ENCODE measurements around the gene NEK1. TPM values are rescaled to one million over a fixed set of nuclear protein-coding genes. Genes with fewer than 3 reads are reported as not detected.

NEK1 gene
- total and polyA plus RNA-seq, 2 experiments from 2014 or later, result 9.3 to 19.5 TPM

- H3K27ac Mint-ChIP-seq, result no peak overlapping the region
- no peaks in the 10 kb centered on the region; the same call in 1 of the 3 replicates for H3K36me3 Mint-ChIP-seq (ENCODE audit: low read depth)
Observed at GRCh38 chr4:169632896-169633295, 20.5 kb upstream of the NEK1 start.

More at GRCh38 chr4:169632896-169633295, 20.5 kb upstream of the NEK1 start:
- Histone ChIP-seq H2AFZ (no peak overlapping the region), H3K27ac (ENCODE audit: low read depth) (no peak overlapping the region), H3K4me1 (ENCODE audit: insufficient read depth) (no peaks in the 10 kb centered on the region), H3K9me2 (ENCODE audit: insufficient read depth) (no peaks in the 10 kb centered on the region; the same call in 1 of the 2 replicates), H3K36me3 (ENCODE audit: insufficient read depth) (no peaks in the 10 kb centered on the region), H4K20me1 (replicated peaks; ENCODE audit: insufficient read depth) (no peaks in the 10 kb centered on the region), H3K4me2 (no peak overlapping the region), H3K79me2 (replicated peaks; ENCODE audit: insufficient read depth) (peaks cover 65% of the 10 kb centered on the region), H3K27me3 (ENCODE audit: insufficient read depth) (no peaks in the 10 kb centered on the region), H3K4me3 (no peak overlapping the region), H3F3A (replicated peaks; ENCODE audit: low read depth) (no peaks in the 10 kb centered on the region)
- Mint-ChIP-seq H3K4me1 (no peaks in the 10 kb centered on the region; the same call in 2 of the 3 replicates), H3K27me3 (ENCODE audit: insufficient read depth, low read depth, poor library complexity) (no peaks in the 10 kb centered on the region), H3K4me3 (no peak overlapping the region), H3K9me3 (no peaks in the 10 kb centered on the region)
- DNase-seq (ENCODE audit: low spot score) (no peak), ATAC-seq (no peak)
- TF ChIP-seq EZH2phosphoT487 (IDR thresholded peaks at IDR 0.05; ENCODE audit: unreplicated experiment), result no peak
- TF ChIP-seq CTCF (conservative IDR thresholded peaks at IDR 0.05; ENCODE audit: low read depth in 2 of 2), result no peak
- no peak for TF ChIP-seq JUNB (IDR thresholded peaks at IDR 0.05; ENCODE audit: unreplicated experiment)
- TF ChIP-seq POLR2AphosphoS5 (IDR thresholded peaks at IDR 0.05; ENCODE audit: low read depth), result no peak
- TF ChIP-seq REST (IDR thresholded peaks at IDR 0.05; ENCODE audit: unreplicated experiment), result no peak
- no peak for TF ChIP-seq EZH2 (IDR thresholded peaks at IDR 0.05; ENCODE audit: low read depth, unreplicated experiment)
- no peak for TF ChIP-seq CREB1 (CRISPR knock-in tag; IDR thresholded peaks at IDR 0.05; ENCODE audit: low read depth)
- TF ChIP-seq ZNF331 (CRISPR knock-in tag; IDR thresholded peaks at IDR 0.05; ENCODE audit: low read depth), result no peak
- TF ChIP-seq ZNF114 (CRISPR knock-in tag; IDR thresholded peaks at IDR 0.05), result no peak
- no peak for TF ChIP-seq ETS1 (IDR thresholded peaks at IDR 0.05)
- TF ChIP-seq STAT1 (IDR thresholded peaks at IDR 0.05; ENCODE audit: unreplicated experiment), result no peak
- no peak for TF ChIP-seq ZNF462 (CRISPR knock-in tag; IDR thresholded peaks at IDR 0.05)
- no peak for TF ChIP-seq NANOG (IDR thresholded peaks at IDR 0.05; ENCODE audit: borderline replicate concordance)
